ENCODE measurements around the gene SCAND1. TPM values are rescaled to one million over a fixed set of nuclear protein-coding genes. Genes with fewer than 3 reads are reported as not detected.
"Not testable (repeated sequence)": the region's sequence is repeated elsewhere in the genome, so short reads cannot be mapped to it uniquely, and the experiment has no call there.

SCAND1 gene
- polyA plus RNA-seq, 3 donors = 43.6 to 227 (median 160) TPM

GRCh38 chr20:35967979-35968640 is 13.8 kb upstream of the SCAND1 start, which contains the start of gene CNBD2:
Gene CNBD2 (plus strand): TSS chr20:35968590. CDS start chr20:35968763, 173 bp downstream.
- no peak within 1 kb of the TSS for H2AFZ ChIP-seq (ENCODE audit: insufficient read depth, low read depth, low read length, poor library complexity, severe bottlenecking)
- no peaks in the 10 kb centered on the region for H3K4me1 ChIP-seq (ENCODE audit: control insufficient read depth in 1 of 2, insufficient read depth in 2 of 2, low read length in 2 of 2)
- H3K27me3 ChIP-seq (ENCODE audit: control insufficient read depth in 2 of 2, insufficient read depth in 2 of 2, low read length in 2 of 2) = no peaks in the 10 kb centered on the region
- Mint-ChIP-seq H3K36me3 (no peaks in the 10 kb centered on the region), H3K9me3 (peaks cover 0 to 2% (median 0%) of the 10 kb centered on the region in 7 donors), H3K4me3 (no peak within 1 kb of the TSS), H3K27ac (peak within 1 kb of the TSS in 1 of 7 donors; percentile 3), H3K27me3 (ENCODE audit: low read depth in 3 of 3) (no peaks in the 10 kb centered on the region), H3K4me1 (peaks cover 9% of the 10 kb centered on the region)
- no peak for TF ChIP-seq CTCF (IDR thresholded peaks at IDR 0.05)
- H3K27ac ChIP-seq (ENCODE audit: low read depth in 1 of 2, low read length in 2 of 2) = no peak within 1 kb of the TSS
- intact Hi-C loops (cut with micrococcal nuclease) = no loop called here
- no peak within 1 kb of the TSS for H3K4me2 ChIP-seq (replicated peaks; ENCODE audit: extremely low read depth, low read length, poor library complexity, severe bottlenecking)
- H3K9ac ChIP-seq (ENCODE audit: insufficient read depth, low read length, poor library complexity, severe bottlenecking) = no peak within 1 kb of the TSS
- DNase-seq = no peak
- no peaks in the 10 kb centered on the region for H3K36me3 ChIP-seq (replicated peaks in 1 of 2; ENCODE audit: control insufficient read depth in 1 of 2, insufficient read depth in 2 of 2, low read length in 2 of 2)
- WGBS (ENCODE audit: insufficient coverage) = no CpG with 5 or more reads among the region's 3 CpGs
- H3K4me3 ChIP-seq (replicated peaks in 1 of 3; ENCODE audit: low read depth in 2 of 3, low read length in 3 of 3) = no peak within 1 kb of the TSS
- H3K9me3 ChIP-seq (replicated peaks in 1 of 2; ENCODE audit: control insufficient read depth in 1 of 2, insufficient read depth in 1 of 2, low read length in 2 of 2) = no peaks in the 10 kb centered on the region
- H4K20me1 ChIP-seq (ENCODE audit: insufficient read depth, low read length) = no peaks in the 10 kb centered on the region
- H3K79me2 ChIP-seq (ENCODE audit: insufficient read depth, low read length) = no peaks in the 10 kb centered on the region

GRCh38 chr20:35963878-35964277 is 9.6 kb upstream of the SCAND1 start:
- Mint-ChIP-seq H3K4me3 (no peak overlapping the region), H3K9me3 (peaks cover 0 to 2% (median 0%) of the 10 kb centered on the region in 7 donors), H3K27ac (no peak overlapping the region), H3K36me3 (no peaks in the 10 kb centered on the region), H3K4me1 (peaks cover 9% of the 10 kb centered on the region), H3K27me3 (ENCODE audit: low read depth in 3 of 3) (peaks cover 0 to 9% (median 9%) of the 10 kb centered on the region in 3 donors)
- H3K27me3 ChIP-seq (ENCODE audit: control insufficient read depth in 2 of 2, insufficient read depth in 2 of 2, low read length in 2 of 2) = no peaks in the 10 kb centered on the region
- no peaks in the 10 kb centered on the region for H3K9me3 ChIP-seq (replicated peaks in 1 of 2; ENCODE audit: control insufficient read depth in 1 of 2, insufficient read depth in 1 of 2, low read length in 2 of 2)
- no peak overlapping the region for H3K9ac ChIP-seq (ENCODE audit: insufficient read depth, low read length, poor library complexity, severe bottlenecking)
- DNase-seq = no peak
- TF ChIP-seq CTCF (IDR thresholded peaks at IDR 0.05) = no peak
- H3K36me3 ChIP-seq (replicated peaks in 1 of 2; ENCODE audit: control insufficient read depth in 1 of 2, insufficient read depth in 2 of 2, low read length in 2 of 2) = no peaks in the 10 kb centered on the region
- no peak overlapping the region for H3K27ac ChIP-seq (ENCODE audit: low read depth in 1 of 2, low read length in 2 of 2)
- no peaks in the 10 kb centered on the region for H3K4me1 ChIP-seq (ENCODE audit: control insufficient read depth in 1 of 2, insufficient read depth in 2 of 2, low read length in 2 of 2)
- H4K20me1 ChIP-seq (ENCODE audit: insufficient read depth, low read length) = no peaks in the 10 kb centered on the region
- H2AFZ ChIP-seq (ENCODE audit: insufficient read depth, low read depth, low read length, poor library complexity, severe bottlenecking) = no peak overlapping the region
- 100% methylated on average over 1 of the region's 4 CpGs for WGBS (ENCODE audit: insufficient coverage)
- no peak overlapping the region for H3K4me3 ChIP-seq (replicated peaks in 1 of 3; ENCODE audit: low read depth in 2 of 3, low read length in 3 of 3)
- intact Hi-C loops (cut with micrococcal nuclease) = no loop called here
- H3K4me2 ChIP-seq (replicated peaks; ENCODE audit: extremely low read depth, low read length, poor library complexity, severe bottlenecking) = no peak overlapping the region
- H3K79me2 ChIP-seq (ENCODE audit: insufficient read depth, low read length) = no peaks in the 10 kb centered on the region

- H3K4me2 ChIP-seq (replicated peaks; ENCODE audit: extremely low read depth, low read length, poor library complexity, severe bottlenecking); H3K27me3 Mint-ChIP-seq (ENCODE audit: low read depth in 3 of 3); H3K9ac ChIP-seq (ENCODE audit: insufficient read depth, low read length, poor library complexity, severe bottlenecking); H3K79me2 ChIP-seq (ENCODE audit: insufficient read depth, low read length); H3K27me3 ChIP-seq (ENCODE audit: control insufficient read depth in 2 of 2, insufficient read depth in 2 of 2, low read length in 2 of 2); H2AFZ ChIP-seq (ENCODE audit: insufficient read depth, low read depth, low read length, poor library complexity, severe bottlenecking); DNase-seq; H3K4me1 Mint-ChIP-seq; H3K36me3 Mint-ChIP-seq; H3K27ac ChIP-seq (ENCODE audit: low read depth in 1 of 2, low read length in 2 of 2); H3K9me3 Mint-ChIP-seq; H4K20me1 ChIP-seq (ENCODE audit: insufficient read depth, low read length); H3K36me3 ChIP-seq (replicated peaks in 1 of 2; ENCODE audit: control insufficient read depth in 1 of 2, insufficient read depth in 2 of 2, low read length in 2 of 2); H3K4me3 ChIP-seq (replicated peaks in 1 of 3; ENCODE audit: low read depth in 2 of 3, low read length in 3 of 3); H3K4me1 ChIP-seq (ENCODE audit: control insufficient read depth in 1 of 2, insufficient read depth in 2 of 2, low read length in 2 of 2); H3K4me3 Mint-ChIP-seq; H3K27ac Mint-ChIP-seq; H3K9me3 ChIP-seq (replicated peaks in 1 of 2; ENCODE audit: control insufficient read depth in 1 of 2, insufficient read depth in 1 of 2, low read length in 2 of 2): not testable (repeated sequence)
- intact Hi-C loops (cut with micrococcal nuclease) = loop anchor here in 1 of 2 donors (10.0 kb wide), 1 partner anchor 106 kb away; no protein-coding TSS in a partner anchor
- no CpG with 5 or more reads among the region's 6 CpGs for WGBS (ENCODE audit: insufficient coverage)
Measured at GRCh38 chr20:35959291-35959690, 5.0 kb upstream of the SCAND1 start.
